Stimulated activated CD4-positive, alpha-beta T cell treated with anti-CD3 and anti-CD28 coated beads, TNF-alpha, amount 100 ng/mL, for 48 hours (primary cell): Measurements from ENCODE around the gene OR2T8.

Experiments used
- DNase-seq, 3 donors: peaks; one replicate each; pipeline ENCODE4 v3.0.0-alpha.2; 2020; ENCODE audit warnings: low read depth in 3 of 3

Gene OR2T8, protein sequence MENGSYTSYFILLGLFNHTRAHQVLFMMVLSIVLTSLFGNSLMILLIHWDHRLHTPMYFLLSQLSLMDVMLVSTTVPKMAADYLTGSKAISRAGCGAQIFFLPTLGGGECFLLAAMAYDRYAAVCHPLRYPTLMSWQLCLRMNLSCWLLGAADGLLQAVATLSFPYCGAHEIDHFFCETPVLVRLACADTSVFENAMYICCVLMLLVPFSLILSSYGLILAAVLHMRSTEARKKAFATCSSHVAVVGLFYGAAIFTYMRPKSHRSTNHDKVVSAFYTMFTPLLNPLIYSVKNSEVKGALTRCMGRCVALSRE

DNA sequence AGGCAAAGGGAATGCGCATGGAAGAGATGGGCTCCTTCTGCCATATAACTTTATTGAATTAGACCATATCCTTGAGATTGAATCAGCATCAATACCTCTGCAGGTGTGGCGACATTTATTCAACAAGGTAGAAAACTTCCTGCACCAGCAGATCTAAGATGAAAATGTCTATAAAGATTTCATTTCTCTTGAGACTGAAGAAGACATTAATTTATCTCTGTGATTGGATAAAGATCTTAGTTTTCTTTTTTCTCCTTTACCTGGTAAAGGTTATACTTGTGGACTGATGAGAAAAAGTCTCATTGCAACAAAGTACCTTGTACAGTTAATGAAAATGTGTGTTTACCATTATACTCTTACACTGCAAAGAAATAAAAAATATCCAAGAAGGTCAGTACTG lies at the start of gene OR2T8:
Gene OR2T8 (plus strand): TSS at position 301 of the 400 bp plus-strand sequence. CDS start 766 bp downstream, outside the sequence.
- no peak for DNase-seq

- DNase-seq, result no peak
These were observed 36.7 kb upstream of the OR2T8 start for GRCh38 chr1:247883346-247883745.

GRCh38 chr1:247884797-247885413 lies 35.1 kb upstream of the OR2T8 start:
- no peak for DNase-seq

GRCh38 chr1:247895163-247895637 lies 24.9 kb upstream of the OR2T8 start, which contains the start of gene OR2W3:
TSS of gene OR2W3 (plus strand) at chr1:247895587. CDS start at chr1:247895587, 0 bp downstream.
- no peak for DNase-seq

- DNase-seq, result no peak
These were observed 24.1 kb upstream of the OR2T8 start for GRCh38 chr1:247895976-247896375.

DNA sequence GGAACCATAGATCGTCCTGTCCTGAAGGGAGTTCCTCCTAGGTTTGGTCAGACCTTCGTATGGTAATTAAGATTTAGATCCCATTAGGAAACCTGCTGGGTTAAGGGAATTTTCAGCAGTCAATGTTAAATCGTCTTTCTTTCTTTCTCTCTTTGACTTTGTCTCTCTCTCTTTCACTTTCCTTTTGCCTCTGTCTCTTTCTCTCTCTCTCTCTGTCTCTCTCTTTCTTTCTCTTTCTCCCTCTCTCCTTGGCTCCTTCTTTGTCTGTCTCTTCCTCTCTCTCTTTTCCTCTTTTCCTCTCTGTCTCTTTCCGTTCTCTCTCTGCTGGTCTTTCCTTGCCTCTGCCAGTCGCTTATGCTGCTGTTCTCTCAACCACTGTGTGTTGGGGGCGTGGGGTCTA lies 15.9 kb upstream of the OR2T8 start:
- DNase-seq, result no peak

DNA sequence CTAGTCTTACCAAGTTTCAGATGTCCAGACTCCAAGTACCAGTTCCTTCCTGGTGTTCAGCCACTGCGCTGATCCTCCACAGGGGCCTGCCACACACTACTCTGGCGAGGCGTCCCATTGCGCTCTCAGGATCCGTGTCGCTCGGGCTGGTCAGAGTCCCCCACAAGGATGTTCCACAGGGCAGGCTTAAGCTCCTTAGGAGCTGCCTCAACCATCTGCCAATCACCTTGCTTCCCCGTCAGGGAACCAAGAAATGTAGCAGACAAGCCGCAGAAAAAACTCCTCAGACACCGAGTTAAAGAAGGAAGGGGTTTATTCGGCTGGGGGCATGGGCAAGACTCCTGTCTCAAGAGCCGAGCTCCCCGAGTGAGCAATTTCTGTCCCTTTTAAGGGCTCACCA lies 14.9 kb upstream of the OR2T8 start:
- no peak for DNase-seq

DNA sequence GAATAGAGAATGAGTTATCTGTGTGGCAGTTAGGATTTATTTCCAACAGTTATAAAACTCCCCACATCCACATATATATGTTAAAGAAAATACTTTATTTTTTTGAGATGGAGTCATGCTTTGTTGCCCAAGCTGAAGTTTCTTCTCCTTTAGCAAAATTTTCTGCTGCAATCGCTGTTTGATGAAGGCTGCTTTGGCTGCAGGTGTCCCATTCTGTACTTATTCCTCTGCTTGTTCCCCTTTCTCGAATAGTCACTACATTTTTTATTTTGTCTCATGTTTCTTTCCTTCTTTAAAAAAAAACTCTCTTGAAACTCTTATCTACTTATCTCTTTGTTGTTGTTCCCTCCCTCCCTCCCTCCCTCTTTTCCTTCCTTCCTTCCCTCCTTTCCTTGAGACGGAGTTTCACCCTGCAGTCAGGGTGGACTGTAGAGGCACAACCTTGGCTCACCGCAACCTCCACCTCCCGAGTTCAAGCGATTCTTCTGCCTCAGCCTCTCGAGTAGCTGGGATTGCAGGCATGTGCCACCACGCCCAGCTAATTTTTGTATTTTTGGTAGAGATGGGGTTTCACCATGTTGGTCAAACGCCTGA lies 14.0 kb upstream of the OR2T8 start:
- no peak for DNase-seq

DNA sequence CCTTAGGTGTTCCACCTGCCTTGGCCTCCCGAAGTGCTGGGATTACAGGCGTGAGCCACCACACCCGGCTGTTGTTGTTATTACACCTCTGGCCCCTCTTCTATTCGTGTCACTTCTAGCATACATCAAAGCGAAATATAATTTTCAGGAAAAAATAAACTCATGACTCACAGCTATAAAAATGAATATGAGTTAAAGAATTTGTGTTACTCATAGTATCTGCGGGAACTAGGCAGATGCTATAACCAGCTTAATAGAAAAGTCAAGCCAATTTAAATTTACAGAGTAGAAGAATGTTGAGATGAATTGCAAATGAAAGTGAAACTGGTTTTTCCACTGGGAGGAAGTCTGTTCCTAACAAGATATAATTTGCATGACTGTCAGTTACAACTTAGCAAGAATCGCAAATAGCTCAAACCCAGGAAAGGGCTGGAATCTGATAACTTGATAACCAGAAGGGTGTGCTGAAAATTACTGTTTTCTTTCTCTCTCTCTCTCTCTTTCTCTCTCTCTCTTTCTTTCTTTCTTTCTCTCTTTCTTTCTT lies 13.5 kb upstream of the OR2T8 start:
- DNase-seq, result no peak

- DNase-seq, result no peak
These were observed 11.3 kb upstream of the OR2T8 start for GRCh38 chr1:247908766-247909165.

DNA sequence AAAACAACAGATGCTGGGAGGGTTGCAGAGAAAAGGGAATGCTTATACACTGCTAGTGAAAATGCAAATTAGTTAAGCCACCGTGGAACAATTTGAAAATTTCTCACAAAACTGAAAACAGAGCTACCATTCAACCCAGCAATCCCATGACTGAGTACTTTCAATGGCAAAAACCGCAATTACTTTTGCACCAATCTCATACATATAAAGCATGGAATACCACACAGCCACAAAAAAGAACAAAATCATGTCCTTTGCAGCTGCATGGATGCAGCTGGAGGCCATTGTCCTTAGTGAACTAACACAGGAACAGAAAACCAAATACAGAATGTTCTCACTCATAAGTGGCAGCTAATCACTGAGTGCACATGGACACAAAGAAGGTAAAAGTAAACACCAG lies 6.3 kb upstream of the OR2T8 start:
- no peak for DNase-seq

GRCh38 chr1:247914941-247915662 lies 5.0 kb upstream of the OR2T8 start:
- no peak for DNase-seq

GRCh38 chr1:247923941-247924340 lies 3.9 kb downstream of the OR2T8 start:
- no peak for DNase-seq

- DNase-seq, result no peak
These were observed 4.8 kb downstream of the OR2T8 start, which contains the start of gene OR2AJ1 for GRCh38 chr1:247924868-247925267. TSS of gene OR2AJ1 (plus strand) at chr1:247924889. CDS start at chr1:247933769, 8,880 bp downstream.

DNA sequence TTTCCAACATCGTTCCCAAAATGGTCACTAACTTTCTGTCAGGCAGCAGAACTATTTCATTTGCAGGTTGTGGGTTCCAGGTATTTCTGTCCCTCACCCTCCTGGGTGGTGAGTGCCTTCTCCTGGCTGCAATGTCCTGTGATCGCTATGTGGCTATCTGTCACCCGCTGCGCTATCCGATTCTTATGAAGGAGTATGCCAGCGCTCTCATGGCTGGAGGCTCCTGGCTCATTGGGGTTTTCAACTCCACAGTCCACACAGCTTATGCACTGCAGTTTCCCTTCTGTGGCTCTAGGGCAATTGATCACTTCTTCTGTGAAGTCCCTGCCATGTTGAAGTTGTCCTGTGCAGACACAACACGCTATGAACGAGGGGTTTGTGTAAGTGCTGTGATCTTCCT lies 13.9 kb downstream of the OR2T8 start:
- no peak for DNase-seq

- DNase-seq, result no peak
These were observed 15.7 kb downstream of the OR2T8 start for GRCh38 chr1:247935781-247936180.

- DNase-seq, result no peak
These were observed 16.4 kb downstream of the OR2T8 start for GRCh38 chr1:247936415-247936814.

GRCh38 chr1:247936965-247937734 lies 17.1 kb downstream of the OR2T8 start:
- peak; percentile 40 to 92 (median 87) for DNase-seq

- no peak for DNase-seq
These were observed 22.6 kb downstream of the OR2T8 start for GRCh38 chr1:247942624-247943023.

GRCh38 chr1:247948558-247948957 lies 28.5 kb downstream of the OR2T8 start, which contains the start of gene OR2L8:
TSS of gene OR2L8 (plus strand) at chr1:247948858. CDS start at chr1:247948858, 0 bp downstream.
- no peak for DNase-seq

DNA sequence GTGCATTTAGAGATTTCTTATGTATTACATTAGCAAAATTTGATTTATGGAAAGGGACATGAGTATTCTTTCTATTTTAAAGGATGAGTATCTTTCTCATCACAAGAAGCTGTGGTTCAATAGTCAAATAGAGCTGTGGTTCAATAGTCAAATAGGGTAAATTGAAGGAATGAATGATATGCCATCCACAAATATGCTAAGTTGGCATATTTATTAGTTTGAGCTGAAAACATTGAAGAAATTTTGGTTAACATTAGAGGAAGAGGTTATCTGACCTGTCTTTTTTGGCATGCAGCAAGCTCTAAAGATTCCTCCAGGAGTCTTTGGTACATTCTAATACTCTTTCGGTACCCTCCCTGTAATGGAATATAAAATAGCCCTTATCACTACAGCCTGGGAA lies 33.4 kb downstream of the OR2T8 start:
- DNase-seq, result no peak
